GM21528 (cell line): ENCODE data around the gene C17orf67.
A peak's percentile ranks its signal among the peaks of the same experiment; 100 is the strongest.
"Not testable (repeated sequence)": the region's sequence is repeated elsewhere in the genome, so short reads cannot be mapped to it uniquely, and the experiment has no call there.

ENCODE experiments used
- ATAC-seq: cut with Tn5 transposase; IDR thresholded peaks from one replicate; pipeline ENCODE4 v1.9.1; 2021; ENCODE audit warnings: mild to moderate bottlenecking, moderate library complexity; ENCODE audit not compliant: unreplicated experiment, low FRiP score

Gene C17orf67

DNA sequence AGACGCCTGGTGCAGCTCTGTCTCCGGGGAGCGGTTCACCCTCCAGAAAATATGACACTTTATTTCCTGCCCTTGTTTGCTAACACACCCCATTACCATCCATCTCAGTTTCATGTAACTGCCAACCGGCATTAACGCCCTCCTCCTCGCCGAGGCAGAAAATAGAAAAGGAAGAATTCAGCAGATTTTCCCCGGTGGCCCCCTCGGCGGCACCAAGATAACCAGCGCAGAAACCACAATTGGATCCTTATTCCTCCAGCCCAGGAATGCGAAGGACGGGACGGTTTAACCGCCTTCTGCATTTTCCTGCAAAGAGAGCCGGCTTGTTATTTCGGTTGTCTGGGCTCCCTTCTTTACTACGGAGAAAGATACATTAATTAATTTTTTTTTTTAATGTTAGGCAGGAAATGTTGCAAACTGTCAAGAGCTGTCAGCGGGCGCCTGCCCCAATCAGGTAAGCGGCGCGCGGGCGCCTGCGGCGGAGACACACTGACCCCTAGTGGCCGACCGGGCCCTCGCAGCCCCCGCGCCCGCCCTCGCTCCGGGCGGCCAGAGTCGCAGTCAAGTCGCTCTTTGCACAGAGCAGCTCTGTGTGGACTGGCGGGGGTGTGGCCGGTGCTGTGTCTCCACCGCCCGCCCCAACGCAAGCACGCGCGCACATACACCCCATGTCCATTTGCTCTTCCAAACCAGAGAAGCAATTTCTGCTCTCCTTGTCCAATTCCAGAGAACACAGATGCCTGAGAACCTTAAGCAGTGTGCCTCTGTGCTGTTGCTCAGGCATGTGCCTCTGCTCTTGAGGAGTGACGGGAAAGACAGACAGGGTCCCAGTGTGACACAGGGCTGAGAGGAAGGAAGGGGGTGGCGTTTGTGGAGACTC lies 53.6 kb downstream of the C17orf67 start:
- peak; percentile 94 for ATAC-seq

DNA sequence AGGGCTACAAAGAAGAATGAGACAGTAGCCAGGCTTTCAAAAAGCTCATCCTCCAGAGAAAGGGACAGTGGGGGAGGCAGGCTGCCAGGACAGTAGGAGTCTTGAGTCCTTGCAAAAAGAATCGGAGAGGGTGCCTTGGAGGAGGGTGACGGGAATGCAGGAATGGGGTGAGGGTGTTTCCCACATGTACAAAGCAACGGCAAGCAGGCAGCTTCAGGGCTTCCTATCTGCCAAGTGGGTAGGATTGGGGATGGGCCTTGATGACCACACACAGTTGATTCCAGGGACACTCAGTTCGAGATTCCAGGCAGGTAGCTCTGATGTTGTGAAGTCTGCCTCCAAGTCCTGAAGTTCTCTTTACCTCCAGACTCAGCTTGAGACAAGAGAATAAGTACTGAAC lies 54.4 kb downstream of the C17orf67 start:
- no peak for ATAC-seq

DNA sequence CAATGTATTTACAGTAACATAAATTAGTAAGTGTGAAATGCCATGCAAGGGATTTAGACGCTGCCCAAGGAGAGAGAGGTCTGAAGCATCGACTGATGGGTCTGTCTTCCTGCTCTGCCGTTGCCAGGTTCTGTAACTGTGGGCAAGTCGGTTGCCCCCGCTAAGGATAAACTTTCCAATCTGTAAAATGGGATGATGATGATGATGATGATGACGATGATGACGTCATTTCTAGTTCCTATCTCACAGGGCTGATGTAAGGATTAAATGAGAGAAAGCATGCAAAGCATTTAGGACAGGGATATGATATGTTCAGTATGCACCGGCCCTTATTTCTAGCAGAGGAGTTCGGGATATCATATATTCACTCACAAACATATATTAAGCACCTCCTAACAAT lies 54.8 kb downstream of the C17orf67 start:
- no peak for ATAC-seq

DNA sequence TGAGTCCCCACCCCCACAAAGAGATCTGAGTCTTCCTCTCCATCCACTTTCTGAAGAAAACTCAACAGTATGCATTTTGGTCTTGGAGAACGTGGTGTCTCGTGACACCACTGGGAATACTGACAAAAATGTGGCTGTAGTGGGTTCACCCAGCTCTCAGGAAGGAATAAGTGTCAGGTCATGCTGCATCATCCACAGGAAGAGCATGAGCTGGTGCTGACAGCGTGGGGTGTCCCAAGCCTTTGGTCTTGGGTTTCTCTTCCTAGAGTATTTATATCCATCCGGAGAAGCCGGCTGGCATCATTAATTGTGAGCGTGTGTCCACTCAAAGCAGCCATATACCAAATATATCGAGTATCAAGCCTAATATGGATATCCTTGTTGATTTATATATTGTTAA lies 55.9 kb downstream of the C17orf67 start:
- no peak for ATAC-seq

DNA sequence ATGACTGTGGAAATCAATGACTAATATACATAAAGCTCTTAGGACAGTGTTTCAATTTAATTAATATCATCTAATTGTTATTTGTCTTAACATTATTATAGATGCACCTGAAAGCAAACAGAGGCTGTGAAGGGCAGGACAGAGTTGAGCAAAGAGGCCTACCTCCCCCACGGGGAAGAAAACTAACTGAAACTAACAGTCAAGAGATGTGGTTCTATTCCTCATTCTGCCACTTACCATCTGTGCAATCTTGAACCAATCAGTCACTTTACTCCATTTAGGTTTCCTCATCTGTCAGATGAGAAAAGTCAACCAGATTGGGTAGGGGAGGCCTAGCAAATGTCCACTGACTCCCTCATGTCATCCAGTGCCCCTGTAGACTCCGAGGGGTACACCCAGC lies 59.1 kb downstream of the C17orf67 start:
- ATAC-seq = no peak

DNA sequence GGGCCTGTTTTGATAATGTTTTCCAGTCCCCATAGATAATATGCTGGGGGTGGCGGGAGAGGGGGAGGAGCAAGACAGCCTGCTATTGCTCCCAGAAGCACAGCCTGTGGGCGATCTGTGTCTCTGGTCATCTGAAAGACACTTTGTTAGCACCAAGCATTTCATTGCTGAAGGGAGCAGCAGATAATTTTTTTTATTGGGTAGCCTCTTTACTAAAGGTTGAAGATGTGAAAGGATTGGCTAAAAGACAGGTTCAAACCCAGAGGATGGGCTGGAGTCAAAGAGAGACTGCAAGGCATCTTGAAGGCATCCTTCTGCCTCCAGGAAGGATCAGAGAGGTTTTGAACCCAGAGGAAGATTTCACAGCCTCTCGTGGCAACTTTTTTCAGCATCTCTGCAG lies 60.6 kb downstream of the C17orf67 start:
- no peak for ATAC-seq

DNA sequence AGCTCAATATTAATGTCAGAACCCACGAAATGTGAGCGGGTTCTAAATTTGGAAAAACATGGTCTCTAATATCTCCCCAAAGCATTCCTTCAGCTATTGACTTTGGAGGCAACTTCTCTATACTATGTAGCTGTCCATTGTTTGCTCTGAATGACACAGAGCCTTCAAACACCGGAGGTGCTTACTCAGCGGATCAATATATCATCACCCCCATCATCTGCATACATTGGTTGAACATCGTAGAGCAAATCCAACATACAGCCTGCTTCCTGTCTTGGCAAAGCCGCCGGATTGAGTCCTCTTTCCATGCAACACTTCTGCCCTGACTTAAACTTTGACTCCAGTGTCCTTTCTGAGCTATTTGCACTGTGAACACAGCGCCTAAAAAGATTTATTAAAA lies 61.3 kb downstream of the C17orf67 start:
- ATAC-seq = no peak

DNA sequence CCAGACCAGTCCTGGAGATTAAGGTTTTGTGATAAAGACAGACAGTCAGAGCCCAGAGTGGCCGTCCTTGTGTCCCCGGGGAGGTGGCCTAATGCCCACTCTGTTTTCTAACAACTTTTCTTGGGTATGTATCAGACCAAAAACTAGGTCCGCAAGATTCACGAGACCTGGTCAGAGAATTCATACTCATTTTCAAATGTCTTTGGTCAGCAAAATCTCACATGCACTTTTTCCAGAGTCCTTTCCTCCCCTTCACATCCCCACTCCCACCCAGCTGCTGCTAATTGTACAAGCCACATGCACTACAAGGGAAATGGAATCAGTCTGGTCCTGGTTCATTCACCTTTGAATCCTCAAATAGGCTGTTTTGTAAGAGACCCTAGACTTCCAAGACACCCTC lies 61.7 kb downstream of the C17orf67 start:
- no peak for ATAC-seq

DNA sequence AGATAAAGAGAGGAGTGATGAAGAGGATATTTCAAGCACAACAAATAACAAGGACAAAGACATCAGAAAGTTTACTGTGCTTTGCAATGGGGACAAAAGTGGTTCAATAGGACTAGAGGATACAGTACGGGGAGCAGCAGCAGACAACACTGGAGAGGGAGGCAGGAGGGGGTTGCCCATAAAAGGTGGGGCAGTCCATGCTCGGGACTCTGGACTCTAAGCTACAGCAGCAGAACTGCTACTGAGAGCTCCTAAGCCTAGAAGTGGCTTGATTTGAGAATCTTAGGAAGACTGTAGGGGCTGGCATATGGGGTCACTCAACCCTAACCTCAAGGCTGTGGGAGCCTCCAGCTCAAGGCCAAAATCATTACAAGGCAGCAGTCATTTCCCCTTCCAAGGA lies 62.2 kb downstream of the C17orf67 start:
- no peak for ATAC-seq

DNA sequence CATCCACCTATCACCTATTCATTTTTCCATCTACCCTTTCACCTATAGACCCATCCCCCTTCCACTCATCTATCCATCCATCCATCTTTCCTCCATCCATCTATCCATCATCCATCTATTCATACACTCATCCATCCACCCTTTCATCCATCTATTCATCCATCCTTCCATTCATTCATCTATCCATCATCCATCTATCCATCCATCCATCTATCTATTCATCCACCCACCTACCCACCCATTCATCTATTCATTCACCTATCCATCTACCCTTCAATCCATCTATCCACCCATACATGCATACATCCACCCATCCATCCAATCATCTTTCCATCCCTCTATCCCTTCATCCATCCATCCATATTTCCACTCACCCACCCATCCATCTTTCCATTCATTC lies 63.3 kb downstream of the C17orf67 start:
- no peak for ATAC-seq

DNA sequence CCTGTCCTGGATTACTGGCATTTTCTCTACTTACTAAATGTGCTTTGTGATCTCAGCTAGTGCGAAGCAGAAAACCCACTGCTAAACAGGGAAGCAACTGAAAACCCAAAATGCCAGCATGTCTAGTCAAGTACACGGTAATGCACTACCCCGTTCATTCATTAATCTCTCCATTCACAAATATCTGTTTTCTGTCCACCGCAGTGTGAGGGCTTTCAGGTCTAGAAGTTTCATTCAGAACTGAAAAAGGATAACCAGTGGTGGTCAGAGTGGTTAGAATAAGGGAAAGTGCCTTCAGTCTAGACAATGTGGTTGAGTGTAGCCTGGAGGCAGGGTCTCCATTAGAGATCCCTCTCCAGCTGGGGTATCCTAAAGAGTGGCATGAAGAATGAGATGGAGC lies 68.3 kb downstream of the C17orf67 start:
- no peak for ATAC-seq

DNA sequence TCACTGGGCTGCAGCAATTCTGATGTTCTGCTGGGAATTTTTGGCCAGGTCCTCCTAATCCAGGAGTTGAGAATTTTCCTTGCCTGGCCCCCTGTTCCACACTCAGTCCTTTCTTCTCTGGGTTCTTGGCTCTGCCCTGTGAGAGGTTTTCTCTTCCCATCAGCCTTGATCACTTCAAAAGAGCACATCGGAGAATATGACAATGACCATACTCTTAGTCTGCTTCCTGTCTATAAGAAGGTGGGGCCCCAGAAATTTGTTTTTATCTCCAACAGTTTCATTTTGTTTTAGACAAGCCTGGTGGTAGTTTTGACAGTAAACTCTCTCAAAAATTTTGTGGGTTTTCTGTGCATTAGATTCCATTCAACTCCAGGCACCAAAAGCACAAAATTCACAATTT lies 70.7 kb downstream of the C17orf67 start:
- no peak for ATAC-seq

DNA sequence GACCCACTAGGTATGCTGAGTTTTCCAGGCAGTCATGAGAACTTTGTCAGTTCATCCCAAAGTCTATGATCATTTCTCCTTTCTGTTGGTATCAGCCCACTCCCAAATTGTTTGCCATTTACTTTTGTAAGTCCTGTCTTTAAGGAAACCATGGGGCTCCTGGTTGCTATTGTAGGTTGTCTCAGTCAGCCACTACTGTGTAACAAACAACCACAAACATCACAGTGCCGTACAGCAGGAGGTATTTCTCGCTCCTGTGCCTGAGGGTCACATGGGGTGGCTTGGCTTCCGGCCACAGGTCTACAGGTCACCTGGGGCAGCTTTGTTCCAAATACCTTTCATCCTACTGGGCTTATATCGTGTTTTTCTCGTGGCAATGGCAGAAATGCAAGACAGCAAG lies 71.6 kb downstream of the C17orf67 start:
- no peak for ATAC-seq

DNA sequence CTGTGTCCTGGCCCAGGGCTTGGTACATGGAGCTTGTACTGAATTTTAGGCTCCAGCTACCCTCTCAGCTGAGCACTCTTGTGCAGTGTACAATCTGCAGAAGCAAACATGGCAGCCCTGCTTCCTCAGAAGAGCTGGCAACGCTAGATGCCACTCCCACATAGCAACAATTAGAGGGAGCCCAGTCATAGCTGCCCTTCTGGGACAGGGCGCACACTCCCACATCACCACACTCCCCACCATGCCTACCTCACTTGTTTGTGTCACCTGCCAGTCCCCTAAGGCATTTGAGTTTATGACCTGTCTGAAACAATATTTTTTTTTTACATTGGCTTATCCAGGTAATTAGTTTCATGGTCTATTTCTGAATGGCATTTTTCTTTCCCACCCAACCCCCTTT lies 72.3 kb downstream of the C17orf67 start:
- no peak for ATAC-seq

DNA sequence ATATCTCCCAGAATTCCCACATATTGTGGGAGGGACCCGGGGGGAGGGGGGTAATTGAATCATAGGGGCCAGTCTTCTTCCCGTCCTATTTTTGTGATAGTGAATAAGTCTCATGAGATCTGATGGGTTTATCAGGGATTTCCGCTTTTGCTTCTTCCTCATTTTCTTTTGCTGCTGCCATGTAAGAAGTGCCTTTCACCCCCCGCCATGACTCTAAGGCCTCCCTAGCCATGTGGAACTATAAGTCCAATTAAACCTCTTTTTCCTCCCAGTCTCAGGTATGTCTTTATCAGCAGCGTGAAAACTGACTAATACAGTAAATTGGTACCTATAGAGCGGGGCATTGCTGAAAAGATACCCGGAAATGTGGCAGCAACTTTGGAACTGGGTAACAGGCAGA lies 76.1 kb downstream of the C17orf67 start:
- not testable (repeated sequence) for ATAC-seq

DNA sequence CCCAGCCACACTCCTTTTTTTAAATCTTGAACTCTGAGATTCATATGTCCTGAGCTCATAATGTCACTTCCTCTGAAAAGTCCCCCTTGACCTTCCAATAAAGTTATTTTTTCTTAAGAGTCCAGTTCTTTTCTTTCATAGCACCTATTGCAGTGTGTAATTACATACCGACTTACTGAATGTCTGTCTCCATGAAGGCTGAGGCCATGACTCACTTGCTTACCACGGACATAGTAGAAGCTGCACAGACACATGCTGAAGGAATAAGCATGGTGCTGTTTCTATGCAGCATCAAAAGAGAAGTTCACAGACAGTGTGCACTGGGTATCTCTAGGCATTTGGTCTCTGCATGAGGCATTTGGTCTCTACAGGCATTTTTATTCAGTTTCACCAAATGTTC lies 77.2 kb downstream of the C17orf67 start:
- no peak for ATAC-seq

DNA sequence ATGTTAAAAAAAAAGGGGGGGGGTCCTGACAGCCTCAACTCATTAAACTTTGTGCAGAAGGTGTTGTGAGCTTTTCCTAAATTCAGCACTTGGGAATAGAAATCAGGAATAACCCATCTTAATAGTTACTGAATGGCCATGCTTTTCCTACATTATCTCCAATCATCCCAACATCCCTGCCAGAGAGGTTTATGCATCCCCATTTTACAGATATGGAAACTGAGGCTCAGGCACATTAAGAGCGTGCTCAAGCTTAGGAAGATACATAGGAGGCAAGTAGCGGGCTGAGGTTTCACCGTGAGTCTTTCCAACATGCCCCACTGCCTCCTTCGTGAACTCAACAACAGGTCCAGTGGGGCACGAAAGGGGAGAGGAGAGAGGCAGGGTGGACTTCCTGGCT lies 78.4 kb downstream of the C17orf67 start:
- ATAC-seq = no peak

DNA sequence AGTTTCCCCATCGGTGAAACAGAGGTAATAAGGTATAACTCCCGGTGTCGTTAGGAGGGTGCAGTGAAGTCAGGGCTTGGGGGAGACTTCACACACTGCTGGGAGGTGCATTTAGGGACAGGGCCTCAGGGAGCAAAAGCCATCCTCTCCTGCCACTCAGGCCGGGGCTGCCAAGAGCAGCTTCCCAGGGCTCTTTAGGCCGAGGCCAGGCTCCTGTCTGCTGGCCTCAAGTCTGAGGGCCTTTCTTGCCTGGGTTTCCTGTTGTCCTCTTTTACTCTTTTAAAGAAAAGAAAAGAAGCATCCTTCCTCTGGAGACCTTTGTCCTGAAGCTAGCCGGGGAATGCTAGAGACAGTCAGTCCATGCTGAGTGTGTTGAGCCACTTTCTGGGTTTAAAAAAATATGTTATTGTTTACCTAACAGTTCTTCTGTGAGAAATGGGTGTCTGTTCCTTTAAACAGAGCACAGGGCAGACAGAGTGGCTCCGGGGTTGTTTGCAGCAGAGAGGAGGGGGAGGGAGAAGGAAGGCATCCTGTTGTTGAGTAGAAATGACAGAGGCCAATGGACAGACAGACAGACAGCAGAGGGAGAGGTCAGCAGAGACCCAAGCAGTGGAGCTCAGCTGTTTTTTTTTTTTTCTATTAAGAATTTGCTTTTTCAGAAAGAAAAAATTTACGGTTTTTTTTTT lies 79.1 kb downstream of the C17orf67 start:
- no peak for ATAC-seq

DNA sequence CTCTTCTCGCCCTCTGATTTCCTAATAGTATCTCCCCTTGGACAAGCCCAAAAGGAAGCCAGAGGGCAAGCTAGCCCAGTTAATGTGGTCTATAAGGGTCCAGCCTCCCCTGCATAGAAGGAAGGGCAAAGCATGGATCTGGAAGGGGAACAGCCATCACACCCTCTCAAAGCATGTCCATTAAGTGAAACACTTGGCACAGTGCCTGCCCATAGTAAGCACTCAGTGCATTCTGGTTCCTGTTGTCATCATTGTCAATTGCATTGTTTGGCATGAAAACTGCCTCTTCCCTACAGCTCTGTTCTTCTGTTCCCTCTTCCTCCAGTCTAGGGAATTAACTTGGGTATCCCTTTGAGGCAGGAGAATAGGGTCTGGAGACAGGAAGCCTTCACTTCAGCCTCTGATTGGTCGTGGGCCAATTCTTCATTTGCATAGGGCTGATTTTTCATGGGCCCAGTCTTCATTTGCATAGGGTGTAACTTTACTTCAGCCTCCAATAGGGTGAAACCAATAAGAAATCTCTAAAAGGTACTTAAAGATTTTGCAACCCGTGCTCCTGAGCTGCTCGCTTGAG lies 81.4 kb downstream of the C17orf67 start:
- ATAC-seq = no peak

DNA sequence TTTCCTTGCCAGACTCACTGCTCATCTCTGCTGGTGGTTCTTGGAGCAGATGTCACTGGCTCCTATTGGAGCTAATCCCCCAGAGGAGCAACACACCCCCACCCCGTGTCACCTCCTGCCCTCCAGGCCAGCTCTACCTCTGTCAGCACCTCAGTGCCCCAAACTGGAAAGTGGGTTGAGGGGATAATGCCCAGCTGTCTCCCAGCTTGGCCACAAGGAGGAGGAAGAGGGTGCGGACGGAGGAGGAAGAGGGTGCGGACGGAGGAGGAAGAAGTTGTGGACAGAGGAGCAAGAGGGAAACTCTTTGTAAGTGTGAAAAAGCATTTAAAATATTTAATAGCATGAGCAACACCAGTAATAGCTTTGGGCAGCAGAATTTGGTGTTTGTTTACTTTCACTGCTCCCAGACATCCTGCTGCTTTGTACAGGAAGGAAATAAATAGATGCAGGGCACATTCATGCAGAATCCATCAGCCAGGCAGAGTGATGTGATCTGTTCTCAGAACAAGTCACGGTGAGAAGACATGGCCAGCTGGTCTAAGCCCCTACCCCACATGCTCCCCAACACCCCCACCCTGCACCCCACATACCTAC lies 82.5 kb downstream of the C17orf67 start:
- no peak for ATAC-seq

DNA sequence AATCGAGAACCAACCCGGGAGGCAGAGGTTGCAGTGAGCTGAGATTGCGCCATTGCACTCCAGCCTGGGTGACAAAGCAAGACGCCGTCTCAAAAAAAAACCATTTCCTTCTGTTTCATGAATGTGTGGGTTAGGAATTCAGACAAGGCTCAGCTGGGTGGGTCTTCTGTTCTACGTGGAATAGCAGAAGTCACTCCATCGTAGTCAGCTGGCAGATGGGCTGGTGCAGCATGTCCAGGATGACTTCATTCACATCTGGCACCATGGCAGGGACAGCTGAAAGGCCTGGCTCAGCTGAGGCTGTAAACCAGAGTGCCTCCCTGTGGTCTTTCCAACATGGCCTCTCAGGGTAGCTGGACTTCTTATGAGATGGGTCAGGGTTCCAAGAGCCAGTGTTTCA lies 89.0 kb downstream of the C17orf67 start:
- no peak for ATAC-seq
